Astrocyte (in vitro differentiated cells and primary cell): ENCODE data around the gene HNRNPA0. TPM values are rescaled to one million over a fixed set of nuclear protein-coding genes. Genes with fewer than 3 reads are reported as not detected.

Experiments used
- DNase-seq: peaks from one replicate; pipeline ENCODE4 v3.0.0-alpha.2; 2010; ENCODE audit warnings: low read depth
- FAIRE-seq: peaks from 2 replicates; lab custom pipeline; 2011; peaks lifted over from hg19 to GRCh38; lab: Jason Lieb, UNC
- H2AFZ ChIP-seq: 2 replicates; pipeline ENCODE4 v1.6.0; 2012; ENCODE audit warnings: low read depth, low read length, inconsistent platforms
- H3K27ac ChIP-seq: 2 replicates; pipeline ENCODE4 v1.5.1; 2011; ENCODE audit warnings: low read depth, low read length, inconsistent platforms
- H3K27me3 ChIP-seq: 2 replicates; pipeline ENCODE4 v1.6.0; 2011; ENCODE audit warnings: low read length, inconsistent platforms; ENCODE audit not compliant: insufficient read depth
- H3K36me3 ChIP-seq: 2 replicates; pipeline ENCODE4 v1.5.1; 2011; ENCODE audit warnings: low read length, inconsistent platforms; ENCODE audit not compliant: insufficient read depth
- H3K4me1 ChIP-seq: 2 replicates; pipeline ENCODE4 v1.5.1; 2011; ENCODE audit warnings: low read length, inconsistent platforms; ENCODE audit not compliant: insufficient read depth
- H3K4me2 ChIP-seq: 2 replicates; pipeline ENCODE4 v1.6.0; 2012; ENCODE audit warnings: low read length, inconsistent platforms
- H3K4me3 ChIP-seq: 2 replicates; pipeline ENCODE4 v1.5.1; 2011; ENCODE audit warnings: low read depth, mild to moderate bottlenecking, low read length, inconsistent platforms; ENCODE audit not compliant: insufficient read depth
- H3K79me2 ChIP-seq: 2 replicates; pipeline ENCODE4 v1.6.0; 2012; ENCODE audit warnings: mild to moderate bottlenecking, low read length, inconsistent platforms; ENCODE audit not compliant: insufficient read depth
- H3K9ac ChIP-seq: 2 replicates; pipeline ENCODE4 v1.6.0; 2012; ENCODE audit warnings: mild to moderate bottlenecking, low read length, inconsistent platforms
- H3K9me3 ChIP-seq: 2 replicates; pipeline ENCODE4 v1.5.1; 2012; ENCODE audit warnings: low read depth, mild to moderate bottlenecking, low read length, inconsistent platforms; ENCODE audit not compliant: insufficient read depth
- H4K20me1 ChIP-seq: 2 replicates; pipeline ENCODE4 v1.6.0; 2012; ENCODE audit warnings: low read length, inconsistent platforms; ENCODE audit not compliant: insufficient read depth
- H3K27ac Mint-ChIP-seq: one replicate; pipeline ENCODE4 v1.8.0; 2021; ENCODE audit warnings: mild to moderate bottlenecking, mixed read lengths; ENCODE audit not compliant: unreplicated experiment
- H3K27me3 Mint-ChIP-seq: one replicate; pipeline ENCODE4 v1.8.0; 2021; ENCODE audit warnings: low read depth, mixed read lengths; ENCODE audit not compliant: unreplicated experiment
- H3K36me3 Mint-ChIP-seq: one replicate; pipeline ENCODE4 v1.8.0; 2021; ENCODE audit warnings: low read depth, mixed read lengths; ENCODE audit not compliant: unreplicated experiment
- H3K4me1 Mint-ChIP-seq: one replicate; pipeline ENCODE4 v1.8.0; 2021; ENCODE audit warnings: low read depth, mixed read lengths; ENCODE audit not compliant: unreplicated experiment
- H3K4me3 Mint-ChIP-seq: one replicate; pipeline ENCODE4 v1.8.0; 2021; ENCODE audit warnings: mild to moderate bottlenecking, moderate library complexity, mixed read lengths; ENCODE audit not compliant: unreplicated experiment
- H3K9me3 Mint-ChIP-seq: one replicate; pipeline ENCODE4 v1.8.0; 2021; ENCODE audit warnings: mild to moderate bottlenecking, mixed read lengths; ENCODE audit not compliant: unreplicated experiment
- CTCF ChIP-seq: IDR thresholded peaks from 2 replicates; pipeline ENCODE4 v1.5.1; 2011; ENCODE audit warnings: low read depth, mild to moderate bottlenecking, inconsistent platforms, low read length, moderate library complexity; ENCODE audit not compliant: insufficient read depth
- EZH2 ChIP-seq: IDR thresholded peaks from 2 replicates; pipeline ENCODE4 v1.6.1; 2012; ENCODE audit warnings: mild to moderate bottlenecking, low read length, inconsistent platforms; ENCODE audit not compliant: insufficient read depth
- total RNA-seq: library from RNA; stranded (reverse); gene quantifications from 2 replicates; pipeline ENCODE4 v1.2.1, GENCODE V29; 2021

The HNRNPA0 gene
- total RNA-seq, 1 donor from 2014 or later, result 29.5 TPM

DNA sequence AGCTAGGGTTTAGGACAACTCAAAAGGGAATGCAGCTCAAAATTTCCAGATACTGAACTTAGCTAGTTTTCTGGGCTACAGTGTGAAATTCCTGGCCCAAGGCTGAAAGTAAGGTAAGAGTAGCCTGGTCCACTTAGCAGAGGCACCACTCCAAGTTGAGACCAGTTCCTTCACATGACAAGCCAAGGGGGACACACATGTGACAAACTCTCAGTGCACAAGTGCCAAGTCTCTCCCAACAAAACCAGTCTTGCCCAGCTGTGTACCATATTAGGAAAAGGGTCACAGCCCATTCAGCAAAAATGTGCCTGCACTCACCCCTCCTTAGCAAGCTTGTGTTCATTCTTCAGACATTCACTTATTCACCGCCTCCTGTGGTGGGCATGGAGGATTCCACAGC, 46.1 kb downstream of the HNRNPA0 start:
- Histone ChIP-seq H3K27ac (no peak overlapping the region), H4K20me1 (no peaks in the 10 kb centered on the region), H3K9me3 (no peaks in the 10 kb centered on the region), H3K4me3 (no peak overlapping the region), H3K79me2 (no peaks in the 10 kb centered on the region), H2AFZ (no peak overlapping the region), H3K36me3 (no peaks in the 10 kb centered on the region), H3K27me3 (no peaks in the 10 kb centered on the region), H3K4me1 (no peaks in the 10 kb centered on the region), H3K9ac (no peak overlapping the region), H3K4me2 (no peak overlapping the region)
- H3K27ac Mint-ChIP-seq, result no peak overlapping the region
- H3K36me3 Mint-ChIP-seq, result peaks cover 28% of the 10 kb centered on the region
- FAIRE-seq (no peak), DNase-seq (no peak)
- H3K4me1 Mint-ChIP-seq, result peaks cover 19% of the 10 kb centered on the region
- H3K4me3 Mint-ChIP-seq, result no peak overlapping the region
- H3K9me3 Mint-ChIP-seq, result peaks cover 5% of the 10 kb centered on the region
- no peaks in the 10 kb centered on the region for H3K27me3 Mint-ChIP-seq
- TF ChIP-seq EZH2, result no peak
- no peak for TF ChIP-seq CTCF

DNA sequence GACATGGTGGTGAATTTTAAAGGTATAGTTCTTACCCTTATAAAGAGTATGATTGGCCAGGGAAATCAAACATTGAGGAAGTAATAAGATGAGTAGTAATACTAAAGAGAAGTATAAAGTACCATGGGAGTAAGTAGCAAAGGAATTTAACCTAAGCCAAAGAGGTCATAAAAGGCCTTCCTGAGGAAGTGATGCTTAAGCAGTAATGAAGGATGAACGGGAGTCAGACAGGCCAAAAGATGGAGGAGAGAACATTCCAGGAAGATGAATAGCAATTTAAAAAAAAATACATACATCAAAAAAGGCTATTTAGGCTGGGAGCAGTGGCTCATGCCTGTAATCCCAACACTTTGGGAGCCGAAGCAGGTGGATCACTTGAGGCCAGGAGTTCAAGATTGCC, 47.3 kb downstream of the HNRNPA0 start:
- Mint-ChIP-seq H3K4me1 (peaks cover 19% of the 10 kb centered on the region), H3K9me3 (peaks cover 2% of the 10 kb centered on the region), H3K27me3 (no peaks in the 10 kb centered on the region), H3K4me3 (no peak overlapping the region), H3K27ac (no peak overlapping the region), H3K36me3 (peaks cover 32% of the 10 kb centered on the region)
- H3K27ac ChIP-seq, result no peak overlapping the region
- H4K20me1 ChIP-seq, result no peaks in the 10 kb centered on the region
- no peak overlapping the region for H3K4me3 ChIP-seq
- H3K79me2 ChIP-seq, result no peaks in the 10 kb centered on the region
- no peak overlapping the region for H3K4me2 ChIP-seq
- no peak overlapping the region for H2AFZ ChIP-seq
- no peaks in the 10 kb centered on the region for H3K27me3 ChIP-seq
- no peaks in the 10 kb centered on the region for H3K36me3 ChIP-seq
- FAIRE-seq (no peak), DNase-seq (peak; percentile 20)
- no peaks in the 10 kb centered on the region for H3K4me1 ChIP-seq
- H3K9me3 ChIP-seq, result no peaks in the 10 kb centered on the region
- no peak overlapping the region for H3K9ac ChIP-seq
- TF ChIP-seq CTCF (no peak), EZH2 (no peak)

DNA sequence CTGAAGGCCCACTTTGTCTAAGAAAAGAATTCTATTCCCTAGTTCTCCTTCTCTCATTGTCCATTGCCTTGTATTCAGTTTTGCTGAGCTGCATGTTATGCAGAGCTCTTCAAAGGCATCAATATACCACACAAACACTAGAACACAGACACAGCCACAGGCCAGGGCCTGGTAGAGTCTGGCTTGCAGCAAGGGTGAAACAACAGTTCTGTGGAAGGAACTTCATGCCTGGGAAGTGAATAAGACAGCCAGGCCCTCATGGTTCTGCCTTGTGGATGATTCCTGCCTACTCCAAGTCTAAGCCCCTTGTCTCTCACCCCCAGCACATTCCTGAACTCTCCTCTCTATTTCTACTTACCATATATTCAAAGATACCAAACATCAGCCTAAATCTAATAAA, 49.1 kb downstream of the HNRNPA0 start:
- Histone ChIP-seq H2AFZ (no peak overlapping the region), H3K9ac (no peak overlapping the region), H3K27me3 (no peaks in the 10 kb centered on the region), H3K4me2 (no peak overlapping the region), H3K4me3 (no peak overlapping the region), H3K9me3 (no peaks in the 10 kb centered on the region), H3K79me2 (no peaks in the 10 kb centered on the region), H4K20me1 (no peaks in the 10 kb centered on the region), H3K36me3 (no peaks in the 10 kb centered on the region), H3K4me1 (no peaks in the 10 kb centered on the region), H3K27ac (no peak overlapping the region)
- TF ChIP-seq EZH2, result no peak
- TF ChIP-seq CTCF, result no peak
- H3K36me3 Mint-ChIP-seq, result peaks cover 26% of the 10 kb centered on the region
- FAIRE-seq, result no peak
- H3K27me3 Mint-ChIP-seq, result no peaks in the 10 kb centered on the region
- H3K4me1 Mint-ChIP-seq, result peaks cover 20% of the 10 kb centered on the region
- H3K9me3 Mint-ChIP-seq, result peaks cover 2% of the 10 kb centered on the region
- peak overlapping the region; percentile 84 for H3K27ac Mint-ChIP-seq
- DNase-seq, result peak; percentile 27
- no peak overlapping the region for H3K4me3 Mint-ChIP-seq
